HFFc6 (cell line): ENCODE measurements around the gene DHX35. TPM values are rescaled to one million over a fixed set of nuclear protein-coding genes. Genes with fewer than 3 reads are reported as not detected.
A peak's percentile ranks its signal among the peaks of the same experiment; 100 is the strongest.

ENCODE experiments used
- DNase-seq: peaks from one replicate; pipeline ENCODE4 v3.0.0-alpha.2; 2018
- H3K27ac Mint-ChIP-seq: 2 replicates; pipeline ENCODE4 v1.8.0; 2020; ENCODE audit warnings: mild to moderate bottlenecking, mixed read lengths
- H3K27me3 Mint-ChIP-seq: 2 replicates; pipeline ENCODE4 v1.8.0; 2021; ENCODE audit warnings: mild to moderate bottlenecking, moderate library complexity, mixed read lengths; ENCODE audit not compliant: insufficient read depth
- H3K36me3 Mint-ChIP-seq: 2 replicates; pipeline ENCODE4 v1.8.0; 2021; ENCODE audit warnings: low read depth, mixed read lengths
- H3K4me1 Mint-ChIP-seq: 2 replicates; pipeline ENCODE4 v1.8.0; 2020; ENCODE audit warnings: low read depth, mixed read lengths
- H3K4me3 Mint-ChIP-seq: 2 replicates; pipeline ENCODE4 v1.8.0; 2020; ENCODE audit warnings: mild to moderate bottlenecking, moderate library complexity, mixed read lengths
- H3K9me3 Mint-ChIP-seq: 2 replicates; pipeline ENCODE4 v1.8.0; 2020; ENCODE audit warnings: mild to moderate bottlenecking, mixed read lengths
- total RNA-seq, 6 experiments: library from RNA; stranded (reverse); fragmentation: NEBNext Ultra II Directional; extraction: Animal tissue kit (Norgen Biotek cat#: 25700); gene quantifications; 2 replicates in 1 of 6; 3 replicates in 5 of 6; pipeline ENCODE4 v1.2.3, GENCODE V29; 2021
- TF ChIP-seq, protein P1 (sequence below): fragments of 200-600 bp; sonication (generic); IDR thresholded peaks from 2 replicates; pipeline ENCODE4 v1.5.0; 2021; ENCODE audit warnings: antibody characterized with exemption, mild to moderate bottlenecking

Gene DHX35
- total RNA-seq, 6 experiments from 2014 or later, result 5.7 to 7.6 (median 6.8) TPM

DNA sequence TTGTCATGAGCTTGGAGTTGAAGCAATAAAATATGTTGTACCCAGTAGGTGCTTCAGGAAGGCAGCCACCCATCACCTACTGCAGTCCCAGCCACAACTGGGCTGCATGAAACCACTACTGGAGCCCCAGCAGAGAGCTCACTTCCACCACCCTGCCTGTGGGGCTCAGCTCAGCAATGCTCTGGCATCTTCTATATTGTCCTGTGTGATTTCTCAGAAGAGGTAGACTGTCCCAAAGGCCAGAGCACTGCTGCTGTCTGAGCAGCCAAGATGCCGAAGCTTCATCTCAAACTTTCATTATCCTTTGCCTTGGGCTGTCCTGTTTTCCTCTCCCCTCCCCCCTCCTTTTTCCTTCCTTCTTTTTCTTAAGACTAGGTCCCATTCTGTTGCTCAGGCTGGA is 126.9 kb downstream of the DHX35 start:
- no peak for DNase-seq
- Mint-ChIP-seq H3K36me3 (0 out of 2 replicates have a peak, but pooled peaks cover 4% of the 10 kb centered on the region), H3K27me3 (peaks cover 17% of the 10 kb centered on the region), H3K4me3 (no peak overlapping the region), H3K27ac (peak overlapping the region; percentile 20; the same call in 1 of the 2 replicates), H3K9me3 (peaks cover 12% of the 10 kb centered on the region), H3K4me1 (no peaks in the 10 kb centered on the region)
- TF ChIP-seq, protein P1, sequence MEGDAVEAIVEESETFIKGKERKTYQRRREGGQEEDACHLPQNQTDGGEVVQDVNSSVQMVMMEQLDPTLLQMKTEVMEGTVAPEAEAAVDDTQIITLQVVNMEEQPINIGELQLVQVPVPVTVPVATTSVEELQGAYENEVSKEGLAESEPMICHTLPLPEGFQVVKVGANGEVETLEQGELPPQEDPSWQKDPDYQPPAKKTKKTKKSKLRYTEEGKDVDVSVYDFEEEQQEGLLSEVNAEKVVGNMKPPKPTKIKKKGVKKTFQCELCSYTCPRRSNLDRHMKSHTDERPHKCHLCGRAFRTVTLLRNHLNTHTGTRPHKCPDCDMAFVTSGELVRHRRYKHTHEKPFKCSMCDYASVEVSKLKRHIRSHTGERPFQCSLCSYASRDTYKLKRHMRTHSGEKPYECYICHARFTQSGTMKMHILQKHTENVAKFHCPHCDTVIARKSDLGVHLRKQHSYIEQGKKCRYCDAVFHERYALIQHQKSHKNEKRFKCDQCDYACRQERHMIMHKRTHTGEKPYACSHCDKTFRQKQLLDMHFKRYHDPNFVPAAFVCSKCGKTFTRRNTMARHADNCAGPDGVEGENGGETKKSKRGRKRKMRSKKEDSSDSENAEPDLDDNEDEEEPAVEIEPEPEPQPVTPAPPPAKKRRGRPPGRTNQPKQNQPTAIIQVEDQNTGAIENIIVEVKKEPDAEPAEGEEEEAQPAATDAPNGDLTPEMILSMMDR, result no peak

Other genes with a start within 250 kb of the DHX35 start
- gene SLC32A1, start 237.9 kb upstream of the DHX35 start, total RNA-seq, result not detected
- 1 to 10 TPM; 3.2 to 4.3 (median 3.8) TPM for gene ACTR5, start 213.9 kb upstream of the DHX35 start, total RNA-seq
- gene PPP1R16B, start 156.6 kb upstream of the DHX35 start, total RNA-seq, result not detected
- 10 to 100 TPM; 14.2 to 31.5 (median 29.2) TPM for gene FAM83D, start 35.9 kb upstream of the DHX35 start, total RNA-seq